Mesothelial cell of epicardium (in vitro differentiated cells): ENCODE measurements around the gene RAP1GAP. TPM values are rescaled to one million over a fixed set of nuclear protein-coding genes. Genes with fewer than 3 reads are reported as not detected.
A peak's percentile ranks its signal among the peaks of the same experiment; 100 is the strongest.

ENCODE experiments used
- DNase-seq, 2 experiments: peaks; one replicate each; pipeline ENCODE4 v3.0.0; 2021; ENCODE audit warnings: low spot score in 2 of 2; ENCODE audit not compliant: unreplicated experiment in 2 of 2
- H3K27ac Mint-ChIP-seq: 2 replicates; pipeline ENCODE4 v1.8.0; 2021; ENCODE audit warnings: mixed read lengths
- H3K27me3 Mint-ChIP-seq: 2 replicates; pipeline ENCODE4 v1.8.0; 2021; ENCODE audit warnings: low read depth, mixed read lengths
- H3K36me3 Mint-ChIP-seq: 2 replicates; pipeline ENCODE4 v1.8.0; 2021; ENCODE audit warnings: mixed read lengths
- H3K4me1 Mint-ChIP-seq: 2 replicates; pipeline ENCODE4 v1.8.0; 2021; ENCODE audit warnings: mixed read lengths
- H3K4me3 Mint-ChIP-seq: 2 replicates; pipeline ENCODE4 v1.8.0; 2021; ENCODE audit warnings: mild to moderate bottlenecking, moderate library complexity, mixed read lengths
- H3K9me3 Mint-ChIP-seq: 2 replicates; pipeline ENCODE4 v1.8.0; 2021; ENCODE audit warnings: mixed read lengths
- total RNA-seq: library from RNA; stranded (reverse); gene quantifications from 3 replicates; pipeline ENCODE4 v1.2.1, GENCODE V29; 2021
- TF ChIP-seq, protein P1 (sequence below): fragments of 200-600 bp; sonication (generic); IDR thresholded peaks from one replicate; pipeline ENCODE4 v1.5.0; 2021; ENCODE audit warnings: antibody characterized with exemption; ENCODE audit not compliant: unreplicated experiment

The RAP1GAP gene
- total RNA-seq, 1 donor from 2014 or later = 8.0 TPM

DNA sequence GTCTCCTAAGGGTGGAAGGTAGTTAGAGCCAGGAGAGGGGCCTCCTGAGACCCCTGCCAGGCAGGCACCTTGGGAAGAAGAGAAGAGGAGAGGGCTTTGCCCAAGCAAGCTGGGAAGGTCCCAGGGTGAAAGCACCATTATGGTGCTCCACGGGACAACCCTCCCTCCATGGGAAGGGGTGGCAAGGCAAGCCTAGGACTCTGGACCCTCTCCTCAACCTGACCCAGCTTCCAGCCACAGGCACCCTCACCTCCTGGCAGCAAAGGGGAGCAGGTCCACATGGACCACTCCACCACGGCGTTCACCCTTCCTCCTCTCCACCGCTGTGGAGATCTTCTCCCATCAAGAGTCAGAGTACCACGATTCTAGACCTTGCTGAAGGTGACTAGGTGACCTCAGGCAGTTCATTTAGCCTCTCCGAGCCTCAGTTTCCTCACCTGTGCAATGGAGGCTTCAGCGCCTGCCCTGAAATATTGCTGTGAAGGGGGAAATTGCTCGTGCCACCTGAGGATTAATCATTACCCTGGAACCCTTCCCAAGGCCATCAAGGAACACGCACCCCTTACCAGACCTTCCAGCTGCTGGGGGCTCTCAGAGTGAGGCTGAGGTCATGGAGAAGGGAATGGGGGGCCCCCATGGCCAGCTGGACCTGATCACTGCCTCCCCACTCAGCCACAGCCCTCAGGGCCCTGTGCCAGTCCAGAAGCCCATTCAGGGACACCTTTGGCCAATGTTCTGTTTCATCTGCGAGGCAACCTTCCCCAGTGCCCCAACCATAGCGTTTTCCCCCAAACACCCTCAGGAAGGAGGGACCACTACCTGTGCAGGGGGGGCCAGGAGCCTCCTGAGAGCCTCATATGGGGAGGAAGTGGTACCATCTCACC lies 1.6 kb downstream of the RAP1GAP start:
- TF ChIP-seq, protein P1, sequence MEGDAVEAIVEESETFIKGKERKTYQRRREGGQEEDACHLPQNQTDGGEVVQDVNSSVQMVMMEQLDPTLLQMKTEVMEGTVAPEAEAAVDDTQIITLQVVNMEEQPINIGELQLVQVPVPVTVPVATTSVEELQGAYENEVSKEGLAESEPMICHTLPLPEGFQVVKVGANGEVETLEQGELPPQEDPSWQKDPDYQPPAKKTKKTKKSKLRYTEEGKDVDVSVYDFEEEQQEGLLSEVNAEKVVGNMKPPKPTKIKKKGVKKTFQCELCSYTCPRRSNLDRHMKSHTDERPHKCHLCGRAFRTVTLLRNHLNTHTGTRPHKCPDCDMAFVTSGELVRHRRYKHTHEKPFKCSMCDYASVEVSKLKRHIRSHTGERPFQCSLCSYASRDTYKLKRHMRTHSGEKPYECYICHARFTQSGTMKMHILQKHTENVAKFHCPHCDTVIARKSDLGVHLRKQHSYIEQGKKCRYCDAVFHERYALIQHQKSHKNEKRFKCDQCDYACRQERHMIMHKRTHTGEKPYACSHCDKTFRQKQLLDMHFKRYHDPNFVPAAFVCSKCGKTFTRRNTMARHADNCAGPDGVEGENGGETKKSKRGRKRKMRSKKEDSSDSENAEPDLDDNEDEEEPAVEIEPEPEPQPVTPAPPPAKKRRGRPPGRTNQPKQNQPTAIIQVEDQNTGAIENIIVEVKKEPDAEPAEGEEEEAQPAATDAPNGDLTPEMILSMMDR = no peak
- Mint-ChIP-seq H3K27me3 (peaks cover 61% of the 10 kb centered on the region), H3K27ac (no peak overlapping the region), H3K4me3 (peak overlapping the region; percentile 40), H3K9me3 (no peaks in the 10 kb centered on the region), H3K36me3 (no peaks in the 10 kb centered on the region), H3K4me1 (peaks cover 6% of the 10 kb centered on the region)
- no peak for DNase-seq

DNA sequence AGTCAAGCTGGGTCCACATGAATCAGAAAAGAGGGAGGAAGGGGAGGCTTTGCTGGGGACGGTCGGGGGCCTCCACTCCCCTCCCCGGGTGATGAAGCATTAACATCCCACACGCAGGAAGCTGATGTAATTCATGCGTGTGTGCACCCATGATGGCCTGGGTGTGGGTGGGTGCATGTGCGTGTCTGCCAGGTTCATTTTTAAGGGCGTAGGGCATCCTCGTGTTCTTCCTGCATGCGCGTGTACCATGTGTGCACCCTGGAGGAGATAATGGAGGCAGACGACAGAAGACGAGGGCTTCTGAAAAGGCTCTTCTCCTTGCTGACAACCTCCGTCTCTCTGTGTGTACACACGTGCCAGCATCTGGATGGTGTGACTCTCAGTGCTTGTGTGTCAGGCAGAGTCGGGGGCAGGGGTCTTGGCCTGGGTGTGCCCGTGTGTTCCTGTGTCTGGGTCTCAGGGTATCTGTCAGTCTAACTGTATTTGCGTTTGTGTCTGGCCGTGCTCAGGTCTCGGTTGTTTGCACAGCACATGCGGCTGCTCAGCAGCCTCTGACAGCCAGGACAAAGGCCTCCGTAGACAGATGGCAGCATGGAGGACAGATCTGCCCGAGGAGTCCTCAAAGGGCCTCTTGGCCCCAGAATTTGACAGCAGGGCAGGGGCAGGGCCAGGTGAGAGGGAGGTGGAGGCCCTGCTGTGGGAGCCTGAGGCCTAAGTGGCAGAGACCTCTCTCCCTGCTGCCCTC lies 2.4 kb downstream of the RAP1GAP start:
- Mint-ChIP-seq H3K4me1 (no peaks in the 10 kb centered on the region), H3K27me3 (peaks cover 66% of the 10 kb centered on the region), H3K4me3 (peak overlapping the region; percentile 17), H3K27ac (no peak overlapping the region), H3K36me3 (no peaks in the 10 kb centered on the region), H3K9me3 (no peaks in the 10 kb centered on the region)
- TF ChIP-seq, protein P1 = no peak
- no peak for DNase-seq

DNA sequence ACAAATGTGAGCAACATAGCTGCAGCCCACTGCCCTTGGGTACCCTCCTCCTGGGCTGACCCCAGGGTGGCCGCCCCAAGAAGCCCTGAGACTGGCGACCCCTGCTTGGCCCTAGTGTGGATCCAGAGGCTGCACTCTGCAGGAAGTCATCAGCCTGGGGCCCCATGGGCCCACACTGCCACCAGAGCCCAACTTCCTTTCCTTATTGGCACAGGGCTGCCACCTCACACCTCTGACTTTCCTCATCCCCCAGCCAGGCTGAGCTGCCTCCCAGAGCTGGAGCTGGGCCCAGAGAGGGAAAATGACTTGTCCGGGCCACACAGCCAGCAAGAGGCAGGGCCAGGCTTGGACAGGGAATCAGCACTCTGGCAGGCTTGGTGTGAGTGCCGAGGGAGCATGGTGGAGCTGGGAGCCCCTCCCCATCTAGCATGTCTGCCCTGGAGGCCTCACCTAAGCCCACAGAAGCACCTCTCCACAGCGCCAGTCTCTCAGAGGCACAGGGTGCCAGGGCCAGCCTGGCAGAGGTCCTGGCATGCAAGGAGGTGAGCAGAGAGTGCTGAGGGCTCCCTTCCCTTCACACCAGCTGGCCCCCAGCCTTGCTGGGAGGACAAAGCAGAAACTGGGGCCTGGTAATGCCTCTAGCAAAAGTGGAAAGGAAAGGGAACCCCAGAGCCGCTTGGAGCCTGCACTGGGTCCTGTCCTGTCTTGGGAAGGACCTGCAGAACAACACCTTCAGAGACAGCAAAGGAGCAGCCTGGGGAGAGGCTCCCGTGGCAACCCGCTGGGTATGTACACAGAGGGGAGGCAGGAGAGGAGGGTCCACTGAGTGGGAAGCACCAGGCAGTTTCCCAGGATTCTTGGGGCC lies 3.2 kb downstream of the RAP1GAP start:
- no peak for DNase-seq
- H3K4me3 Mint-ChIP-seq = peak overlapping the region; percentile 17

DNA sequence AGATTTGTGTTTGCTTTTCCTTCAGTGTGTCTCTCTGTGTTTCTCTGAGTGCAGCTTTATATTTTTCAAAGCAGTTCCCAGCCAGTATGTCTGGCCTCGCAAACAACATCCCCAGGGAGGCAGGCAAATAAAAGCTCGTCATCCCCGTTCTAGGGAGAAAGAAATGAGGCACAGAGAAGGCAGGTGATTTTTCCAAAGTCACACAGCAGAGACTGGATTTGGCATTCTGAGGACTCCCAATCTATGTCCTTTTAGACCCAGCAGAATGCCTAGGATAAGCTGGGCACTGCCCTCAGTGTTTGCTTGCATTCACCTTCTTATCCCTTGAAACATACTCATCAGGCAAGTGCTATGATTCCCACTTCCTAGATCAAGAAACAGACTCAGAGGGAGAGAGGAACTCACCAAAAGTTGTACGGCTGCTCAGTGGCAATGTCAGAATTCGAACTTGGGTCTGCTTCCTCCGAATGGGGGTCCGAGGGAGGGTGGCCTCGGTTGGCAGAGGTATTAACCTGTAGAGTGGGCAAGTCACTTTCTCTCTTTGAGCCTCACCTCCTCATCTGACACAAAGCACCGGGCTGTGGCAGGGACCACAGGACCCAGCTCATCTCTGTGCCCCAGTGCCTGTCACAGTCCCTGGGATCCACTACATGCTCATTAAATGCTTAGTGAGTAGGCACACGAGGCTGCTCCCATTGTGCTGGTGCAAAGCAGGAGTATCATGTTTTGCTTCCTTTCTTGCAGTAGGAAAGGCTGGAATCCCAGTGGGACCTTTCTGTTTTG lies 4.2 kb downstream of the RAP1GAP start:
- no peak overlapping the region for H3K4me3 Mint-ChIP-seq
- H3K27me3 Mint-ChIP-seq = peaks cover 69% of the 10 kb centered on the region
- DNase-seq = no peak
- no peak overlapping the region for H3K27ac Mint-ChIP-seq
- no peaks in the 10 kb centered on the region for H3K36me3 Mint-ChIP-seq
- no peaks in the 10 kb centered on the region for H3K4me1 Mint-ChIP-seq
- H3K9me3 Mint-ChIP-seq = no peaks in the 10 kb centered on the region
- TF ChIP-seq, protein P1 = no peak

More for the DNA sequence above, 3.2 kb downstream of the RAP1GAP start:
- Mint-ChIP-seq H3K27ac (no peak overlapping the region), H3K4me1 (no peaks in the 10 kb centered on the region), H3K27me3 (peaks cover 69% of the 10 kb centered on the region), H3K36me3 (no peaks in the 10 kb centered on the region), H3K9me3 (no peaks in the 10 kb centered on the region)
- TF ChIP-seq, protein P1 = no peak
